Measurements from ENCODE around the gene TARS3. TPM values are rescaled to one million over a fixed set of nuclear protein-coding genes. Genes with fewer than 3 reads are reported as not detected.
"Not testable (repeated sequence)": the region's sequence is repeated elsewhere in the genome, so short reads cannot be mapped to it uniquely, and the experiment has no call there.

Gene TARS3
- total RNA-seq: 10 to 100 TPM in 3 of 4 donors, 1 to 10 TPM in 1; 7.7 to 36.3 (median 19.9) TPM

DNA sequence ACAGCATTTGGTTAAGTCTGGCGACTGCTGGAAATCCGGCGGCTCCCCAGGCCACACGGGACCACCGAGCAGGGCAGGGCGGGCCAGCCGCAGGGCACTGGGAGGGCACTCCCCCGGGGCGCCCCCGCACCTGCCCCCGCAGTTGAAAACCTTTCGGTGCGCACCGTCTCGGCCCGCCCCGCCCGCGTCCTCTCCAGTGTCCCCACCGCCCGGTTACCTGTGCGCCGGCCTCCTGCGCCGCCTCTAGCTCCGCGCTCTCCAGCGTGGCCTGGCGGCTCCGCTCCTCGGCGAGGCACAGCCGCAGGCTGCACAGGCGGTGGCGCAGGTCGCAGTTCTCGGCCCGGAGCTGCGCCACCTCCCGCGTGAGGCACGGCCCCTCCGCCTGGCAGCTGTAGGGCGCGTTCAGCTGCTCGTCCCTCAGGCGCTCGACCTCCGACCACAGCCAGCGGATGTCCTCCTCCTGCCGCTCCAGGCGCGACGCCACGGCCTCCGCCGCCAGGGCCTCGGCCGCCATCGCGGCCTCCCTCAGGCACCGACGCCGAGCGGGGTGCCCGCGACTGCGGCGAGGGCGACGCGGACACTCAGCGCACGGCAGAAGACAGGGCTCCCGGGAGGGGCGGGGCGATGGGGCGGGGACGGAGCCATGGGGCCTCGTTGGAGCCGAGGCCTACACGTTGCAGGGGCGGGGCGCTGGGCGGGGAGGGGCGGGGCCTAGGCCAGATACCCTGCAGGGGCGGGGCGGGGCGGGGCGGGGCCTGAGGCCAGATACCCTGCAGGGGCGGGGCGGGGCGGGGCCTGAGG, at the start of gene TARS3:
TARS3 (minus strand) TSS at position 600 of the 801 bp plus-strand sequence; CDS start at position 514, 86 bp downstream.
- H3K27ac ChIP-seq: peak within 1 kb of the TSS; percentile 86 to 99 (median 97)
- TF ChIP-seq POLR2A (IDR thresholded peaks at IDR 0.05): peak; percentile 92 to 94
- TF ChIP-seq, protein P1, sequence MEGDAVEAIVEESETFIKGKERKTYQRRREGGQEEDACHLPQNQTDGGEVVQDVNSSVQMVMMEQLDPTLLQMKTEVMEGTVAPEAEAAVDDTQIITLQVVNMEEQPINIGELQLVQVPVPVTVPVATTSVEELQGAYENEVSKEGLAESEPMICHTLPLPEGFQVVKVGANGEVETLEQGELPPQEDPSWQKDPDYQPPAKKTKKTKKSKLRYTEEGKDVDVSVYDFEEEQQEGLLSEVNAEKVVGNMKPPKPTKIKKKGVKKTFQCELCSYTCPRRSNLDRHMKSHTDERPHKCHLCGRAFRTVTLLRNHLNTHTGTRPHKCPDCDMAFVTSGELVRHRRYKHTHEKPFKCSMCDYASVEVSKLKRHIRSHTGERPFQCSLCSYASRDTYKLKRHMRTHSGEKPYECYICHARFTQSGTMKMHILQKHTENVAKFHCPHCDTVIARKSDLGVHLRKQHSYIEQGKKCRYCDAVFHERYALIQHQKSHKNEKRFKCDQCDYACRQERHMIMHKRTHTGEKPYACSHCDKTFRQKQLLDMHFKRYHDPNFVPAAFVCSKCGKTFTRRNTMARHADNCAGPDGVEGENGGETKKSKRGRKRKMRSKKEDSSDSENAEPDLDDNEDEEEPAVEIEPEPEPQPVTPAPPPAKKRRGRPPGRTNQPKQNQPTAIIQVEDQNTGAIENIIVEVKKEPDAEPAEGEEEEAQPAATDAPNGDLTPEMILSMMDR (IDR thresholded peaks at IDR 0.05): peak in 3 of 6 experiments; percentile 41 to 54 (median 52)
- H3K36me3 ChIP-seq: peaks cover 0 to 26% (median 3%) of the 10 kb centered on the region in 3 donors
- peak within 1 kb of the TSS; percentile 69 to 96 (median 85) for H3K4me3 ChIP-seq
- H3K9me3 ChIP-seq: no peaks in the 10 kb centered on the region
- H3K4me1 ChIP-seq: peaks cover 0 to 7% (median 2%) of the 10 kb centered on the region in 4 donors
- no peaks in the 10 kb centered on the region for H3K27me3 ChIP-seq
- DNase-seq: peak; percentile 96 to 99 (median 98)

DNA sequence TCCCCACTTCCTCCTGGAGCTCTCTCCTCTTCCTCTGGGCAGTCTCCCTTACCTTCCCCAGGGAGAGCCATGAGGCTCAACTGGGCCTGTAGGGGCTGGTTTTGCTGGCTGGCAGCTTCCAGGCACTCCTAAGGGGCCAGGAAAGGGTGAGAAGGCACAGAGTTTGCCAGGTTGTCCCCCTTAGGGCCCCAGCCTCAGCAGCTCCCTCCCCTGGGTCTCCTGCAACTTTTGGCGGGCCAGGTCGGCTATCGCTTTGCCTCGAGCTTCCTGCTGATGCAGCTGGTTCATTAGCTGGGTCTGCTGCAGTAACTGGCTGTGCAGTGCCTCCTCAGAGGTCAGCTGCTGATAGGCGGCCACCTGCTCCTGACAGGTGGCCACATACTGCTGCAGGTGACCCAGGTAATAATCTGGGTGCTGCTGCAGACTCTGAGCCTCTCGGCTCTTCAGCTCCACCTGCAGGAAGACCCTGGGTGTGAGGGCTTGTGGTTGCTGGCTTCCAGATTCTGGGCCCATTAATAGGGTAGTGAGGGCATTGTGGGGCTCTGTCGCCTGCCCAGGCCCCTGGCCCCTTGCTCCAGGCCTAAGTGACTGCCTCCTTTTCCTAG, 49.3 kb upstream of the TARS3 start:
- Histone ChIP-seq H3K36me3 (no peaks in the 10 kb centered on the region), H3K27ac (no peak overlapping the region), H3K4me3 (no peak overlapping the region), H3K4me1 (no peaks in the 10 kb centered on the region), H3K9me3 (no peaks in the 10 kb centered on the region), H3K27me3 (no peaks in the 10 kb centered on the region)
- TF ChIP-seq POLR2A (IDR thresholded peaks at IDR 0.05): no peak
- TF ChIP-seq, protein P1 (IDR thresholded peaks at IDR 0.05): peak in 2 of 6 experiments; percentile 25 to 34
- peak in 1 of 3 donors; percentile 53 for DNase-seq

GRCh38 chr15:101772921-101773320, 48.6 kb upstream of the TARS3 start:
- TF ChIP-seq, protein P1 (IDR thresholded peaks at IDR 0.05): no peak
- no peak for TF ChIP-seq POLR2A (IDR thresholded peaks at IDR 0.05)
- DNase-seq: no peak
- Histone ChIP-seq H3K27me3 (no peaks in the 10 kb centered on the region), H3K36me3 (no peaks in the 10 kb centered on the region), H3K4me1 (no peaks in the 10 kb centered on the region), H3K9me3 (no peaks in the 10 kb centered on the region), H3K27ac (no peak overlapping the region), H3K4me3 (no peak overlapping the region)

GRCh38 chr15:101767083-101767640, 42.9 kb upstream of the TARS3 start:
- TF ChIP-seq, protein P1 (IDR thresholded peaks at IDR 0.05): peak in 3 of 6 experiments; percentile 15 to 30 (median 19)
- H3K27me3 ChIP-seq, H3K4me3 ChIP-seq, H3K4me1 ChIP-seq, H3K36me3 ChIP-seq, H3K9me3 ChIP-seq, H3K27ac ChIP-seq: not testable (repeated sequence)
- DNase-seq: peak in 1 of 3 donors; percentile 45

GRCh38 chr15:101765772-101766456, 41.6 kb upstream of the TARS3 start:
- H3K27ac ChIP-seq: no peak overlapping the region
- TF ChIP-seq, protein P1 (IDR thresholded peaks at IDR 0.05): no peak
- no peak for TF ChIP-seq POLR2A (IDR thresholded peaks at IDR 0.05)
- no peak overlapping the region for H3K4me3 ChIP-seq
- no peaks in the 10 kb centered on the region for H3K9me3 ChIP-seq
- H3K36me3 ChIP-seq: no peaks in the 10 kb centered on the region
- no peaks in the 10 kb centered on the region for H3K4me1 ChIP-seq
- H3K27me3 ChIP-seq: no peaks in the 10 kb centered on the region
- peak in 1 of 3 donors; percentile 31 for DNase-seq

DNA sequence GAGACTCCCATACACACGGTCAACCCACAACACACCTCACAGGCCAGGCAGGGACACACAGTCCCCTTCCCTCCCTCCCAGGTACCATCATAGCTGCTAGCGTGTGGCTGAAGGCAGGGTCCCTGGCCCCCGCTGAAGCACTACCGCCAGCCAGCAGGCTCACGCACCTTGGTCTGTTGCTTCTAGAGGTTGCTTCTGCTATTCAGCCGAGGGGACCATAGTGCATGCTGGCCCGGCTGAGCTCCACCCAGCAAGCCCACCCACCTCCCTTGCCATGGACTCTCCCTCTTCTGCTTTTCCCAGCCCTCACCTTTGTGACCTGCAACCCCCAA, 41.0 kb upstream of the TARS3 start:
- H3K36me3 ChIP-seq, DNase-seq, H3K4me3 ChIP-seq, H3K9me3 ChIP-seq, H3K27ac ChIP-seq, H3K27me3 ChIP-seq, H3K4me1 ChIP-seq: not testable (repeated sequence)

- not testable (repeated sequence) for DNase-seq, H3K36me3 ChIP-seq, H3K4me3 ChIP-seq, H3K27ac ChIP-seq, H3K9me3 ChIP-seq, H3K4me1 ChIP-seq, H3K27me3 ChIP-seq
These were observed 40.5 kb upstream of the TARS3 start for GRCh38 chr15:101764669-101765339.

GRCh38 chr15:101746716-101747082, 22.4 kb upstream of the TARS3 start:
- not testable (repeated sequence) for H3K4me1 ChIP-seq, H3K4me3 ChIP-seq, H3K9me3 ChIP-seq, H3K27ac ChIP-seq, H3K27me3 ChIP-seq, DNase-seq, H3K36me3 ChIP-seq

Measured in Peyer's patch (tissue), 4 donors.